ENCODE measurements around the gene TBC1D22A. TPM values are rescaled to one million over a fixed set of nuclear protein-coding genes. Genes with fewer than 3 reads are reported as not detected.

TBC1D22A gene
- polyA plus RNA-seq, 1 donor, result 19.0 TPM

DNA sequence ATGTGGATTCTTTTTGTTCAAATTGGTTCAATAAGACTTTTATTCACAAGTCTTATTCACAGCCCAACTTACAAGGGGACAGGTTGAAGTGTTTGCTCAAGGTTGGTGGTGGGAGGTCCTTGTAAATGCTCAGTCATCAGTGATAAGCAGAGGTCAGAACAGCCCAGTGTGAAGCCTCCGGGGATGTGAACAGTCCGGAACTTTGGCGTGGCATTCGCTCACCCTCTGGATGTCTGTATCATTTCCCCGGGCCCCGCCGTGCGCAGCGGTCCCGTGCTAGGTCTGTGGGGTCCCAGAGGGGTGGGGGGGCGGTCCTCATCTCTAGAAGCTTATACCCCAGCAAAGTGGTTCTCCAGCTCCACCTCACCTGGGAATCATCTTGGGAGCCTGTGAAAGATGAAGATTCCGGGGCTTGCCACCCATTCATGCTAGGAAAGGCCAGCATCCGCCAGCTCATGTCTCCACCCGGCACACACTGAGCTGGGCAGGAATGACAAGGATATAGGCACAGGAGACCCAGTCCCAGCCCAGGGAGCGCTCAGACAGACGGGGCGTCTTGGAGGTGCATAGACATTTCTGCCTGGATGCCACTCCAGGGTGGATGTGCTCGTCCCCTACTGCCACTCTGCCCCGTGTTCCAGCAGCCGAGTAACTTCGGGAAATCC lies 327.5 kb downstream of the TBC1D22A start:
- no peak for DNase-seq

- DNase-seq, result peak; percentile 19
Observed at GRCh38 chr22:47090591-47091245, 328.3 kb downstream of the TBC1D22A start.

- peak; percentile 11 for DNase-seq
Observed at GRCh38 chr22:47091246-47091651, 328.8 kb downstream of the TBC1D22A start.

DNA sequence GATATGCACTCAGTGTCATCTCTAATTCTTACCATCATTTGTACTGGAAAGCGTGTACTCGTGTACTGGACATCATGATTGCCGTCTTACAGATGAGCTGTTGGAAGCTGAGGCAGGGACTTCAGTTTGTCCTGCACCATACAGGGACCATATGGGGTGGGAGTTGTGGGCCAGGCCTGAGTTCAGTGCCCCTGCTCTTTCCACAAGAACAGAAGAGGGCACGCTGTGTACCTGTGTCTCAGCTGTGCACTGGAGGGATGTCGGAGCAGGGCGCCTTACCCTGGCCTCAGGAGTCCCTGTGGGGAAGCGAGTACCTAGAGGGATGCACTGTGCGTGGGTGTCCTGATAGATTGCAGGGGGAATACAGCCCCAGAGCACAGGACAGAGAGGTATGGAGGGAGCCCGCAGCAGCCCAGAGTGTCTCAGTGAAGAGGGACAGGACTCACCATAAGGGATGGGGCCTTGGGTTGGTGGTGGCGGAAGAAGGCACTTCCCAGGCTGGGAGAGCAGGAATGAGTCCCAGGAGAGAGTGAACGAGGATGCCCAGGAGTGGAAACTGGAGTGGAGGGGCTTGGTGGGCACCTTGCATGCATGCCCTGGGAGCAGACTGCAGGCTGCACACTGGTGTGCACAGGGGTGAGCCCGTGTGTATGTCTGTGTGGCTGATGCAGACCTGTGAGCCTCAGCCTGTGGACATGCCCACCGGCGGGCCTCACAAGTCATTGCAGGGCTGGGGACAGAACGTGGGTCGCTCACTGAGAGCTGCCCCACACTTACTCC lies 329.7 kb downstream of the TBC1D22A start:
- DNase-seq, result no peak

DNA sequence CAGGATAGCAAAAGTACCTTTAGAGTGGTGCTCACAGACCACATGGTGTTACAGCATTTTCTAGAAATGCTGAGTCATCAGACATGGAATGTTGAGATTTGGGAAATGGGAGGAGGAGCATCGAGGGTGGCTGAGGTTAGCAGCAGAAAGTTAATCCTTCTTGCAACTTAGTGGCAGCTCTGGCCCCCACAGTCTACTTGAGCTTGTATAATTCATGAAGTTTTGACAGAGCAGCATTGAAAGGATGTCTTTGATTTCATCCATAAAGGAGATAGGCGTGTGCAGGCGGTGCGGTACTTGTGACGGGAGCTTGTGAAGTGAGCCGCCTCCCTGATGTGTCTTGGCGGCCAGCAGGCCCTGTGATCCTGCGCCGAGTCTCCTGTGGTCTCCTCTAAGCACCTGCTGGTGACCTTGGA lies 330.5 kb downstream of the TBC1D22A start:
- DNase-seq, result no peak

GRCh38 chr22:47093720-47094119 lies 331.3 kb downstream of the TBC1D22A start:
- DNase-seq, result no peak

GRCh38 chr22:47094861-47095330 lies 332.4 kb downstream of the TBC1D22A start:
- no peak for DNase-seq

DNA sequence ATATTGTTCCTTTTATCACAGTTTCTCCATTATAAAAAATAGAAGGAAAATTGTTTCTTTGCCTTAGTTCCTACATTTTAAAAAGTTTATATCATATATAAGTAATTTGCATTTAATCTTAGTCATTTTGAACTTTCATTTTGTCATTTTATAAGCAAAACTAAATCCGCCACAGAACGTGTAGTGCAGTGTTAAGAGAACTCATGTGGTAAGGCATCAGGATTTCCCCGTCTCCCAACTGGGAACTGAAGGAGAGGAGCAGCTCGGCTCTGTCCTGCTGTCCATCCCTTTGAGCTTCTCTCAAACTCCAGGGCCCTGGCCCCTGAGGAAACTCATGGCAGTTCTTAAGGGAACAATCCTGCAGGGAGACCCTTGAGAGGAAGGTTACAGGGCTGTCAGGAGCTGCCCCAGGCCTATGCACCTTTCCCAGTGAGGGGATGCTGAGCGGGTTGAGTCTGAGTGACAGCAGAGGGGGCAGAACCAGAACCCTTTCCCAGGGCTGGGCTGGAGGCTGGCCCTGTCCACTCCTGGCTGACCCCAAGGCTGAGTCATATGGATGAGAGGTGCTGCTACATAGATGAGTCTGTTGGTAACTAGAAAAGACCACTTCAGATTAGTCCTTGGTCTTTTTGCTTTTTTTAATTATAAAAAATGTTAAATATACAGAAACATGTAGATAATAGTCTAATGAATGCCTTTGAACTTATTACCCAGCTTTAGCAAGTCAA lies 333.1 kb downstream of the TBC1D22A start:
- DNase-seq, result no peak

DNA sequence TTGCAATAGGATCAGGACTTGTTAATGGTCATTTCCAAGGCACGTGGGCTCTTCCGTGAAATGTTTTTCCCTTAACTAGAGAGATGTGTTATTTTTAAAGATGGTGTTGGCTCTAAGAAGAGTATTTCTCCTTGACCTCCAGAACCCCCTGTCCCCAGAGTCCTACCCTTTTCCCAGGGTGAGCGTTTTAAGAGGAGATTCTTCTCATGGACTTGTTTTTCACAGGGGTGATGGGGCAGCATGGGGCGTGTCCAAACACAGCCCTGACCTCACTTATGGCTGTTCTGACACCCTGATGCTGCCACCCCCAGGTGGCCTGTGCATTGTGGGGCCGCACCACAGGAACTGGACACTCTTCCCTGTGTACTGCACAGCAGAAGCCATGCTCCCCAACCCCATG lies 335.7 kb downstream of the TBC1D22A start:
- DNase-seq, result no peak

DNA sequence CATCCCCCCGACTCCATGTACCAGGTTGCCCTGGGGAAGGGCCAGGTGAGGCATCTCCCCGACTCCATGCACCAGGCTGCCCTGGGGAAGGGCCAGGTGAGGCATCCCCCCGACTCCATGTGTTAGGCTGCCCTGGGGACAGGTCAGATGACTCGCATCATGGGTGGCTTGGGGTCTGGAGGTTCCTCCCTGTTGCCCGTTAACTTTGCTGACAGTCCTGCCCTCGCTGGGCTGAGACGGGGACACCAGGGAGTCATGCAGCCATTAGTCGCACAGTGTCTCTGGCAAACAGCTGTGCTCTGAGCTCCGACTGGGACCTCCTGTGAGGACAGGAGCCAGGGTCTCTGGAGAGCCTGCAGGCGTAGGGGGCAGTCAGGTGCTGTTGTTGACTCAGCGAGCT lies 336.1 kb downstream of the TBC1D22A start:
- DNase-seq, result no peak

DNA sequence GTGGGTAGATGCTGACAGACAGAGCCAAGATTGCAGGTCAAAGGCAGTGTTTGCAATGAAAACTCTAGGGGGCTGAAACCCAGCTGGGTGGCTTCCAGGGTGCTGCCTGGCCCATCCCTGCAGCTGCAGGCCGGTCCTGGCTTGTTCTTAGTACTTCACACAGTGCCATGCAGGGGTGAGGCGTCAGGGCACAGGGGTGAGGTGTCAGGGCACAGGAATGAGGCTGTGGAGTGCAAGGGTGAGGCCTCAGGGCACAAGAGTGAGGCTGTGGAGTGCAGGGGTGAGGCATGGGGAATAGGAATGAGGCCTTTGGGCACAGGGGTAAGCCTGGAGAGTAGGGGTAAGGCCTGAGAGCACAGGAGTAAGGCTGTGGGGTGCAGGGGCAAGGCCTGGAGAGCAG lies 337.6 kb downstream of the TBC1D22A start:
- no peak for DNase-seq

DNA sequence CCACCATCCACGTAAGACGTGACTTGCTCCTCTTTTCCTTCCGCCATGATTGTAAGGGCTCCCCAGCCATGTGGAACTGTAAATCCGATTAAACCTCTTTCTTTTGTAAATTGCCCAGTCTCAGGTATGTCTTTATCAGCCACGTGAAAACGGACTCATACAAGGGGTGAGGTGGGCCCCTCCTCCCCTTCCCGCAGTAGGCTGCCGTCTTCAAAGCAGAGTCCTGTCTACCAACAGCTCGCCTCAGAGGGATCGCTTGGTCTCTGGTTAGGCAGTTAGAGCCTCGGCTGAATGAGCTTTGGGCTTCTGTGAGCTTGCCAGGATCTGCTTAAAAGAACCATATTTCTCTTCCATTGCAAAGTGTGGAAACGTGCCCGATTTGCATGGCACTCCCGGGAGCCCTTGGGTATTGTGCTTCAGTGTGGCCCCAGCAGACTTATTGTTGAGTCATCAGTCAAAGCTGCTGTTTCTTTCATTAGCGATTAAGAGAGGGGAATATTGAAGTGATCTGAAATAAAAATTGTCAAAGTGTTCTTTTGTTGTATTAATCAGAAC lies 338.3 kb downstream of the TBC1D22A start:
- no peak for DNase-seq

DNA sequence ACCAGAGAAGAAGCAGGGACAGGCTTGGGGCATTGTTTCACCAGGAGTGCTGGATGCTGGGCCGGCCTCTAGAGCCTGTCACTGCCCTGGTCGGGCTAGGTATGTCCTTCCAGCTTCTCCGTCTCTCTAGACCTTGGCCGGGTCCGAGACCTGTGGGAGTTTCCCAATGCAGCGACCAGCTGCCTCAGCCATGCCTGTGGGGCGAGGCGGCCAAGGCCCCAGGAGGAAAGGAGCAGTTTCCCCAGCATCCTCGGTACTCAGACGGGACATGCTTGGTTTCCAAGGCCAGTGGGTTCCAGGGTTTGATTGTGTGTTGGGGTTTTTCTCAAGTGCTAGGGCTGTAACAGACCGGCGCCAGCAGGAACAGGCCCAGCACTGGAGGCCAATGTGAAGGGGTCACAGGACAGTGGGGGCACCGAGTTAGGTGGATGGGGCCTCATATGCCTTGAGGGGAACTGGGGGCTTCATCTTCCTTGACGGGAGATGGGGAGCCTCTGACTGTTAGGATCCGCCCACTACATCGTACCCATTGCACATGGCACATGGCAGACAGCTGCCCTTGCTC lies 339.0 kb downstream of the TBC1D22A start:
- DNase-seq, result no peak

GRCh38 chr22:47102081-47102480 lies 339.6 kb downstream of the TBC1D22A start:
- no peak for DNase-seq

- no peak for DNase-seq
Observed at GRCh38 chr22:47102648-47103047, 340.2 kb downstream of the TBC1D22A start.

GRCh38 chr22:47105085-47105484 lies 342.6 kb downstream of the TBC1D22A start:
- DNase-seq, result no peak

DNA sequence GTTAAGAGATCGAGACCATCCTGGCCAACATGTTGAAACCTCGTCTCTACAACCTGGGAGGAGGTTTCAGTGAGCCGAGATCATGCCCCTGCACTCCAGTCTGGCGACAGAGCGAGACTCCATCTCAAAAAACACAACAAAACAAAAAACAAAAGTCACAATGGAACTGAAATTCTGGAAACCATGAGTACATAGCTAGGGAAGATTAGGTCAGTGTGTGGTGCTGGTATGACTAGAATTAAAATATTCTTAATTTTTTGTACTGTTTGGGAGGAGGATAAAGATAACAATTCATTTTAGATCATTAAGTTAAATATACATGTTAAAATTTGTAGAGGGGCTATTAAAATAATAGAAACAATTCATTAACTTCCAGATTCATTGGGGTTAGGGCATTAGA lies 344.4 kb downstream of the TBC1D22A start:
- DNase-seq, result no peak

GRCh38 chr22:47107431-47107830 lies 345.0 kb downstream of the TBC1D22A start:
- DNase-seq, result no peak

- no peak for DNase-seq
Observed at GRCh38 chr22:47110817-47111443, 348.5 kb downstream of the TBC1D22A start.

- no peak for DNase-seq
Observed at GRCh38 chr22:47111626-47112581, 349.5 kb downstream of the TBC1D22A start.

Data from hindlimb muscle (tissue), 1 donor.